Ishikawa (cell line): ENCODE data around the gene GARIN1A.

Source experiments
- CEBPB ChIP-seq: IDR thresholded peaks from 2 replicates; pipeline ENCODE4 v1.6.1; 2012
- EP300 ChIP-seq: IDR thresholded peaks from 2 replicates; pipeline ENCODE4 v1.6.1; 2012; ENCODE audit warnings: borderline replicate concordance
- TAF1 ChIP-seq: IDR thresholded peaks from 2 replicates; pipeline ENCODE4 v1.6.1; 2012; ENCODE audit warnings: low read depth, mild to moderate bottlenecking
- YY1 ChIP-seq: IDR thresholded peaks from 2 replicates; pipeline ENCODE4 v1.6.1; 2012; ENCODE audit warnings: low read depth
- TF ChIP-seq, protein P1 (sequence below): IDR thresholded peaks from 2 replicates; pipeline ENCODE4 v1.6.1; 2012
- TF ChIP-seq, protein P2 (sequence below): IDR thresholded peaks from 2 replicates; pipeline ENCODE4 v1.6.1; 2012; ENCODE audit warnings: low read depth, mild to moderate bottlenecking

DNA sequence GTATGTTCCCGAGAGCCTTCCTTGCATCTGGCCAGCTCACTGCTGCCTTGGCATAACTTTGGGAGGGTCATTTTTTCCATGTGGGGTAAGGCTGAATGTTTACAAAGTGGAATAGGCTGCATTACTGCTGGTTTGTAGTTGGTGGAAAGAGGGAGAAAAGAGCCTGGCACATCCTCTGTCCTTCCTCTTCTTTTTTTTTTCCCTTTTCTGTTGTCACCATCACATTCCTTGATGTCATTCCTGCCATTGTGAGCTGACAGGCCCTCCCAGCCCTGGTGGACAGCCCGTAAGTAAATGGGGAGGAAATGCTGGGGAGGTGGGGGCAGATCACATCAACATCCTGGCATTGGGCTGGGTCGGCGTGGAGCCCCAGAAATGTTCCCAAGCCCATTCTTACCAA, at the start of gene GARIN1A:
- TF ChIP-seq EP300 (no peak), YY1 (no peak), CEBPB (no peak), TAF1 (no peak)
- TF ChIP-seq, protein P1, sequence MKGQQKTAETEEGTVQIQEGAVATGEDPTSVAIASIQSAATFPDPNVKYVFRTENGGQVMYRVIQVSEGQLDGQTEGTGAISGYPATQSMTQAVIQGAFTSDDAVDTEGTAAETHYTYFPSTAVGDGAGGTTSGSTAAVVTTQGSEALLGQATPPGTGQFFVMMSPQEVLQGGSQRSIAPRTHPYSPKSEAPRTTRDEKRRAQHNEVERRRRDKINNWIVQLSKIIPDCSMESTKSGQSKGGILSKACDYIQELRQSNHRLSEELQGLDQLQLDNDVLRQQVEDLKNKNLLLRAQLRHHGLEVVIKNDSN = no peak
- TF ChIP-seq, protein P2, sequence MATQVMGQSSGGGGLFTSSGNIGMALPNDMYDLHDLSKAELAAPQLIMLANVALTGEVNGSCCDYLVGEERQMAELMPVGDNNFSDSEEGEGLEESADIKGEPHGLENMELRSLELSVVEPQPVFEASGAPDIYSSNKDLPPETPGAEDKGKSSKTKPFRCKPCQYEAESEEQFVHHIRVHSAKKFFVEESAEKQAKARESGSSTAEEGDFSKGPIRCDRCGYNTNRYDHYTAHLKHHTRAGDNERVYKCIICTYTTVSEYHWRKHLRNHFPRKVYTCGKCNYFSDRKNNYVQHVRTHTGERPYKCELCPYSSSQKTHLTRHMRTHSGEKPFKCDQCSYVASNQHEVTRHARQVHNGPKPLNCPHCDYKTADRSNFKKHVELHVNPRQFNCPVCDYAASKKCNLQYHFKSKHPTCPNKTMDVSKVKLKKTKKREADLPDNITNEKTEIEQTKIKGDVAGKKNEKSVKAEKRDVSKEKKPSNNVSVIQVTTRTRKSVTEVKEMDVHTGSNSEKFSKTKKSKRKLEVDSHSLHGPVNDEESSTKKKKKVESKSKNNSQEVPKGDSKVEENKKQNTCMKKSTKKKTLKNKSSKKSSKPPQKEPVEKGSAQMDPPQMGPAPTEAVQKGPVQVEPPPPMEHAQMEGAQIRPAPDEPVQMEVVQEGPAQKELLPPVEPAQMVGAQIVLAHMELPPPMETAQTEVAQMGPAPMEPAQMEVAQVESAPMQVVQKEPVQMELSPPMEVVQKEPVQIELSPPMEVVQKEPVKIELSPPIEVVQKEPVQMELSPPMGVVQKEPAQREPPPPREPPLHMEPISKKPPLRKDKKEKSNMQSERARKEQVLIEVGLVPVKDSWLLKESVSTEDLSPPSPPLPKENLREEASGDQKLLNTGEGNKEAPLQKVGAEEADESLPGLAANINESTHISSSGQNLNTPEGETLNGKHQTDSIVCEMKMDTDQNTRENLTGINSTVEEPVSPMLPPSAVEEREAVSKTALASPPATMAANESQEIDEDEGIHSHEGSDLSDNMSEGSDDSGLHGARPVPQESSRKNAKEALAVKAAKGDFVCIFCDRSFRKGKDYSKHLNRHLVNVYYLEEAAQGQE = no peak
